Stomach (tissue), 4 donors: Measurements from ENCODE around the gene MAGI2.

Experiments used
- CTCF ChIP-seq, 7 experiments: fragments of 450-650 bp in 4 of 7; fragments of 200-600 bp in 3 of 7; sonication (generic) in 3 of 7; IDR thresholded peaks; one replicate each; pipeline ENCODE4 v1.5.1; 2016 to 2019; ENCODE audit warnings: antibody characterized with exemption in 7 of 7, control low read depth in 2 of 7, mild to moderate bottlenecking in 1 of 7
- POLR2A ChIP-seq, 4 donors: fragments of 450-650 bp; IDR thresholded peaks; one replicate each; pipeline ENCODE4 v1.6.1; 2016; ENCODE audit warnings: antibody characterized with exemption in 4 of 4, control low read depth in 2 of 4, mild to moderate bottlenecking in 1 of 4, moderate library complexity in 1 of 4
- POLR2AphosphoS5 ChIP-seq, 3 donors: sonication (generic); formaldehyde crosslinking; IDR thresholded peaks; one replicate each; pipeline ENCODE4 v1.6.1; 2016; ENCODE audit warnings: antibody characterized with exemption in 3 of 3

- TF ChIP-seq POLR2A (IDR thresholded peaks at IDR 0.05) (no peak), CTCF (IDR thresholded peaks at IDR 0.05) (no peak), POLR2AphosphoS5 (IDR thresholded peaks at IDR 0.05) (no peak)
Measured at GRCh38 chr7:78279032-78279431, 1174.4 kb downstream of the MAGI2 start.
